Limb (tissue), 2 donors: Measurements from ENCODE around the gene TUBA3C.

Source experiments
- DNase-seq, 2 donors: peaks; one replicate each; pipeline ENCODE4 v3.0.0-alpha.2; 2016; ENCODE audit errors: extremely low spot score in 2 of 2

The TUBA3C gene

DNA sequence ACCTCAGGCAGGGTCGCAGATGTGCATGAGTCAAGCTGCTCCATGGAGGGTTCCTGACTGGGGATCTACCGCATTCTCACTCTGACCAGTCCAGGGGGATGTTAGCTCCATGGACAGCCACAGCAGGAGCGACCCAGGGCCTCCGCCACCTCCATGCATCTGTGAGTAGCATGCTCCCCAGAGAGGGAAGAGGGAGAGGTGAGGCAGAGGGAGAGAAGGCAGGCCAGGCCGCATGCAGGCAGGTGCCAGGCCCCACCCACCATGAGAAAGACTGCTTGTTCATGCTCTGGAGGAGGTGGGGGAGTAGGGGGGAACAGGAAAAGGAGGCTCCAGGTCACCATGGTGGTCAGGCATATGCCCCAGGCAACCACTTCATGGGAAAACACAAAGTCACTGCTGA is 20.3 kb downstream of the TUBA3C start:
- no peak for DNase-seq

DNA sequence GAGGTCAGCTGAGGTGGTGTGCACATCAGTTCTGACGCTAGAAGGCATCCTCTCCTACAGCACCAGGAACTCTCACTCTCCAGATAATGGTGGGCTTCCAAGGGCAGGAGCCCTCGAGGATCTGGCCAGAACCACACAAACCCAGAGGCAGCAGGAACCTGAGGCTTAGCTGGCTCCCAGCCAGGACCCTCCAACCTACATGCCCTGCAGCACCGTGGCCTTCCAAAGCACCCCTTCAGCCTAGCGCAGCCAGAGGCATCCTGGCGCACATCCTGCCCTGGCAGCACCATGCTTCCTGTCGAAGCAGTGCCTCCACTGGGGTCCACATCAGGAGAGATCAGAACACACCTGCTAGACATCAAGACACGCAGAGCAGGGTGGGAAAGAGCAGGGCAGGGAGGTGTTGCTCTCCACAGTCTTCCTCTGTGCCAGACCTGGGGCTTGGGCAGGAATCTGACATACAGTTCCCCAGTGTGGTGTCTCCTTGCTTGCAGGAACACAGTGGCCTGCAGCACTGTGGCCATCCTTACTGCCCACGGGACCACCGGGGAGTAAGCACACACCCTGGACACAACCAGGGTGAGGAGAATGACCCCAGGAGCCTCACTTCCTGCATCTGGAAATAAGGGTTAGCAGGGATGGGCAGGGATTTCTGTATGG is 21.7 kb downstream of the TUBA3C start:
- DNase-seq, result no peak

DNA sequence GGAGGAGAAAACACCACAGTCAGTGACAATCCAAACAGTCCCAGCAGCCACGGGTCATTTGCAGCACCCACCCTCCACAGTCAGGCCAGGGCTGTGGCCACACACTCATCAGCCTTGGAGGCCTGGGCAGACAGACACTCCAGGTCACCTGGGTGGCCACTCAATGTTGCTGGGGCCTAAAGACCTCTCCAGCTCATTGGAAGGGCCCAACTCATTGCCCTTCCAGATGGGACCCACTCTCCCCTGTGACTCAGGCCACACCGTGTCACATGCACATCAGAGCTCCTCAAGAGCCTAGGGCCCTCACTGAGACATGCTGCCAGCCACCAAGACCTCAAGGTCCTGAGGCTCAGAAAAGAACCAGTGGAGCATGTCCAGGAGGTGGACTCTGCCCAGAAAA is 22.4 kb downstream of the TUBA3C start:
- no peak for DNase-seq

DNA sequence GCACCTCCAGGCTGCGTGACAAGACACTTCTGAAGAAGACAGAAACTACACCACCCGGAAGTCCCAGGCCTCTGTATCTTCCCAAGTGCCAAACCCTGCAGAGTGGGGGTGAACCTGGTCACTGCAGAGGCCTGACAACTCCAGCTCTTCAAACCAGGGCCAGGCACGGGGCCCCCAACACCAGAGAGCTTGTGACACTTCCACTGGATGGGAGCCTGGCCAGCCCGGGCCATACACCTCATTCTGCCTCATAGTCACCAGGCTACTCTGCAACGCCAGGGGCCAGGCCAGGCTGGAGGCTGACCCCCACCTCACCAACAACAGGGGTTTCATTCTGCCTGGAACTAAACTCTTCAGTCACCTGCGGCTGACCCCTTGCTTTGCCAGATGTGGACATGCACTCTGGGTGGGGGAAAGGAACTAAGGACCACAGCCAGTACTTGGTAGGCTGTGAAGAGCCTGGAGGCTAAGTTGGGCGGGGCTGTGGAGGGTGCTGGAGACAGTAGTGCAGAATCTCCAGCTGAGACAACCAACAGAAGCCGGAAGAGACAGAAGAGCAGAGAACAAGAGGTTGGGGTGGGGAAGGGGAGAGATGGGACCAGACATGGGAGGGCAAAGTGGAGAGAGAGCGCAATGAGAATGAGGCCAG is 23.0 kb downstream of the TUBA3C start:
- DNase-seq, result no peak

DNA sequence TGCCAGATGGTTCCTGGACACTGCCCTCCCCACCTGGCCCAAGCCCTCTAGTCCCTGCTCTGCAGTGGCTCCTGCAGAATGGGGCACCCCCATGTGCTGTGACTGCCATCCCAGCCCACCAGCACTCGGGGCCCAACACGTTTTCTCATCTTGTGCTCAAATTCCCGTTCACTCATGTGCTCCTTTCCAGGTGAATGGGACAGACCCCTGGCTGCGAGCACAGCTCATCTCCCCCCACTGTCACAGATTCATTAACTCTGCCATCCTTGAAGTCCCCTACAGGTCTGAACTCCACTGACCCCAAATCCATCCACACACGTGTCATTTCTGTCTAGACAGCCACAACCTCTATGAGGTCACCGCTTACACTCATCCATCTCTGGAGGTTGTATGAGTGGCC is 23.6 kb downstream of the TUBA3C start:
- DNase-seq, result no peak

DNA sequence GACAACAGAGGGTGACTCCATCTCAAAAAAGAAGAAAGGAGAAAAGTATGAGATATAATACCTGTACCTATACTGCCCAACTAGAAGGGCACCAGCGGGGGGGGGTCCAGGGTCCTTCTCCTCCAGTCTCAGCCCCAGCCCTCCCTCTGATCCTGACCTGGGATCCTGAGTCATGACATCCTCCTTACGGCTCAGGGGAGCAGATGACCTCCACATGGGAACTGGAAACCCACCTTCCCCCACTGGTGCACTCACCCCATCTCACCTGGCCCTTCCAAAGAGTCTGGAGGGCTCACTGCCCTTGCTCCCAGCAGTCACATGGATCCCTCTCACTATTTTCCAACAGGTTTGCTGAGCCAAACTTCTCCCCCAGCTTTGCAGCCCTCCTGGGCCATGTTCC is 24.2 kb downstream of the TUBA3C start:
- no peak for DNase-seq

DNA sequence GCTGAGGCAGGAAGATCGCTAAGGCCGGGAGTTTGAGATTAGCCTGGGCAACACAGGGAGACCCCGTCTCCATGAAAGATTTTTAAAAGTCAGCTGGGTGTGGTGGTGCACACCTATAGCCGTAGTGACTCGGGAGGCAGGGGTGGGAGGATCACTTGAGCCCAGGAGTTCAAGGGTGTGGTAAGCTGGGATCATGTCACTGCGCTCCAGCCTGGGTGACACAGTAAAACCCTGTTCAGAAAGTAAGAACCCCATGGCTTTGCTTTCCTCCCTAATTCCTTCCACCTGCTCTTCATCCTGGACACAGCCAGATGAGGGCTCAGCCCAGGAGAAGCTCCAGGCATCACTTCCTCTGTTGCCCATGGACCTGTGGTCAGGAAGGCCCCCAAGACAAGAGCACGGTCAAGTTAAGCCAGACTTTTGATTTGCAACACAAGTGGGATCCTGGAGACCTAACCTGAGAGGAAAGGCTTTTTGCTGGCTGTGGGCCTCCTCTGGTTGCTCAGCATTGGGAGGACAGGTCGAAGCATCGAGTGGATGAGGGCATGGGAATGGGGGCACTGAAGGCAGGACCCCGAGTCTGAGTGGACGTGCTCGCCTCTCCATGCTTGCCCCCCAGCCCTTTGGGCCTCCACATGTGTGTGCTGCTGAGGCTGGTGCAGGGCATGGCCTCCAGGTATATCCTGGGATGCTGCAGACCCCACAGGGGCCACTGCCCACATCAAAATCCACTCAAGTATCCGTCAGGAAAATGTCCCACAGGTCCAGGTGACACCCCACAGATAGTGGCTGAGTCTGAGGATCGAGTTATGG is 25.4 kb downstream of the TUBA3C start:
- DNase-seq, result no peak

DNA sequence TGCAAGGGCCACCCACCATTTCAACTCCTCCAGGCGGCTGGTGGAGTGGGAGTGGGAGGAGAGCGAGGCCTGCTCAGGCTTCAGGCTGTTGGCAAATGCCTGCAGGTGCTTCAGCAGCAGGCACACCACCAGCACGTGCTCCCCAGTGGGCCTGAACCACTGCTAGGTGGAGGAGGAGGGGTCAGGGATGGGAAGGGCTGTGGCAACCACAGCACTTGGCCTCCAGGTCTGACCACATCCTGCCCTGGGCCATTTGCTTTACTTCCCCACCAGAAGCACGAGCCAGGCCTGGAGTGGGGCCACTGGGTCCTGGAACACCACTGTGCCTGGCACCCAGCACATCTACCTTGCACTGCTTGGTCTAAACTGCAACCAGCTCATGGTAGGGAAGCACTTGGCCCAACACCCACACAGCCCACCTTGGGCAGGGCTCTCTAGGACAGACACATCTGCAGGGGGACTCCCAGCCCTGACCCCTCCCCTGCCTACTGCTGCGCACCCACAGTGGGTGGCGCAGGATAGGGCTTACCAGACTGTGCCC is 26.2 kb downstream of the TUBA3C start:
- DNase-seq, result no peak

DNA sequence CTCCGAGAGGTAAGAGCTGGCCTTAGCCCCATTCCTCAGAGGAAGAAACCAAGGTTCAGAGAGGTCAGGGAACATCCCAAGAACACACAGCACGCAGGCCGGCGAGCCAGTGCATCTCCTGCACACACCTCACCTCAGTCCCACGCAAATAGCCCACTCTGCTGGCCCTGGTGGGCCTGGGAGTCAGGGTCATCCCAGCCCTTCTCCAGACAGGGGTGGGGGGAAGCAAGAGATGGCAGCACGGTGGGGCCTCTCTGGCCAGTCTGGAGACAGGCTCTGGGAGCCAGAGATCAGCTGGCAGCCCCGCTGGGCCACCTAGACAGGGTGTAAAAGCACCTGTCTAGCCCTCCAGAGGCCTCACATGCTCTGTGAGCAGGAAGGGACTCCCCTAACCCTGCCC is 26.8 kb downstream of the TUBA3C start:
- DNase-seq, result no peak

DNA sequence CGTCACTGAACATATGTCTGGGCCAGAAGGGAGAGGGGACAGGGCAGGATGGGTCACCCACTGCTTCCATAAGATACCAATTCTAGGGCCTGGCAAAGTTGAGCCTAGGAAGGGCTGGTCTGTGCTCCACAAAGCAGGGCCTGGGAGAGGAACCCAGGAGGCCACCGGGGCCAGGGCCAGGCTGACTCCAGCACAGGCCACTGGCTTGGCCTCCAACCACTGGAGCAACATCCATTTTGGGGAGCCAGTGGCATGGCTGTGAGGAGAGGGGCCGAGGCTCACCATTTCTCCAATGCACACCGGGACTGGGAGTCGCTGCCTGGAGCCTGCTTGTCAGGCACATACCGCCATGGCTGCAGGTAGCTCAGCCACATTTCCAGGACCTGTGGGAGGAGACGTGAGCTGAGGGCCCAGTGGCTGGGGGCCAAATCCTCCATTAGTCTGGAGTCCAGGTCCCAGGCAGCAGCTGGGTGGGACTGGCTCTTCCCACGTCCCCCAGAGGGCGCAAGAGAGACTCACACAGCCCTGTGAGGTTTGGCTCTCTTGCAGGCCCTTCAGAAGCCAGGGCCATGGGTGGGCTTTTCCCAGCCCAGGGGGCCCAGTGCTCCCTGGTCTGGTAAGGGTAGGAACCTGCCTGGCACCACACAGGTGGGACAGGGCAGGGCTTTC is 27.7 kb downstream of the TUBA3C start:
- no peak for DNase-seq

DNA sequence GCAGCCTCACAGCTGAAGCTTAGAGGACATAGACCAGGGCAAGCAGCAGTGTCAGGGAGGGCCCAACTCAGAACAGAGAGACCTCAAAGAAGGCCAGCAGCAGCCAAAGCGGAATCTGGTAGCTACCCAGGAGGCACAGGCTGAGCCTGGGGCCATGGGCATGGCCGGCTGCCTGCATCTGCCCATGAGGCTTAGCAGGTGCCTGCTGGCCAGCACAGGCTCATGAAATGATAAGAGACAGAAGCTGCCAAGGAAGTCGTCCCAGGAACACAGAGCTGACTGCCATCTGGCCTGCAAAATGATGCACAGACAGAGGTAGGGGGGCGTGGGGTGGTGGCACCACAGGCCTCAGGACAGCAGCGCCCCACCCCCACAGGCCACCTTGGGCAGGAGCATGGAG is 29.2 kb downstream of the TUBA3C start:
- DNase-seq, result no peak

DNA sequence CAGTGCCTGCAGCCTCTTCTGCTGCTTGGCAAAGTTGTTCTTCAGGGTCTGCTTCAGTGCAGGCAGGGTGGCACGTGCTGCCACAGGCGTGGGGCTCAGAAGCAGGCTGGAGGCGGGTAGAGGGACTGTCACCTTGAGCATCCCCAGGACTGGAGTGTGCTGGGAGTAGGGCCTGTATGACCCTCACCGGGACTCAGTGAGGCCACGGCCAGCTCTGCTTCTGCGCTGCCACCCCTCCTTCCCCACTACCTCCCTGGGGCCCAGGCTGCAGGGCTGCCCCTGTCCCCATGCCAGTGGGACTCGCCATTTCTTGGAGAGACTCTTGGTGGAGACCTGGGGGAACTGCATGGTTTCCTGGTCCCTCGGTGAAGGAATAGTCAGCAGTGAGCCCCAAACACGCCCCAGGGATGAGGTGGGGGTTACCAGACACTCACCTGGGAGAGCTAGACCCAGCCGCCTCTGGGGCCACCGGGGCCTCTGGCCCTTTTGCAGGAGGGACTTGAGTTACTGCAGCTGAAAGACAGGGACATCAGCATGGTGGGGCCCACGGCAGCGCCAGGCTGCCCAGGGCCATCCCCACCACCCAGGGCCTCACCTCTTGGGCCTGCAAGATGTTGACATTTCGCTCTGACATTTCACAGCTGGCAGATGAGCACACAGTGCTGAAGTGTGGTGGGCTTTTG is 29.9 kb downstream of the TUBA3C start:
- DNase-seq, result no peak

DNA sequence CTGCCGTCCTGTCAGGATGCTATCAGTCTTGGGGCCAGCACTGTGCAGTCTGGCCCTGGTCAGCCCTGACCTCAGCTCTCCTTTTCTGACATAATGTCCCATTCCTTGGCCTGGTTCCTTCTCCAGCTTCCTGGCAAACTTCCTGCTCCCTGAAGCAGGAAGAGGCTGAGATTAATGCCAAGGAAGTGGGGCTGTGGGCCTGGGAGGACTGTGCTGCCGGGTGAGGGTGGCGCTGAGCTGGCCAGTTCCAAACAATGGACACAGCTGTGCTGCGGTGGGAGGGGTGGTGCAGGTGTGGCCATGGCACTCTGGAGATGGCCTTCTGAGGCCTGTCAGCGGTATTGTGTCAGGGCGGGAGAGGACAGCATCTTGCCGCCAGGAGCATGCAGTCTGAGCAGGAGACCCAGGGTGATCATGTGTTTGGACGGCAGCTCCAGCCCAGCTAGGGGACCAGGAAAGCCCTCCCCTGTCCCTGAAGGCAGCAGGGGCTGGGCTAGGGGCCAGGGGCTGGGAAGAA is 30.9 kb downstream of the TUBA3C start:
- DNase-seq, result no peak

DNA sequence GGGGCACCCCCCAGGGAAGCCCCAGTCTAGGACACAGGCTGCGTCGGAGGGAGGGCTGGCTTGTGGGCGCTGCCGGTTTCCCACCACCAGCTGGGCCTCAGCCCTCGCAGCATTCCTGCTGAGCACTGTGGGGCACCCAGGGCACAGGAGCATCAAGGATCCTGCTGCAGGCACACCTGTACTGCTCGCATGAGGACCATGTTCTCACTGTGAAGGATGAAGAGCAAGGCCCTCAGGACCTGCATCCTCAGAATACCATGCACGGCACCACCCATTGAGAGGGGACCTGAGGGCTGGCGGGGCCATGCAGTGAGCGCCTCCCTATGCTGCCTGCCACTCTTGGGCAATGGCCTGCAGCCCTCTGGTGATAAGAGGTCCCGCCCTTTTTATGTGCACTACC is 31.4 kb downstream of the TUBA3C start:
- no peak for DNase-seq

DNA sequence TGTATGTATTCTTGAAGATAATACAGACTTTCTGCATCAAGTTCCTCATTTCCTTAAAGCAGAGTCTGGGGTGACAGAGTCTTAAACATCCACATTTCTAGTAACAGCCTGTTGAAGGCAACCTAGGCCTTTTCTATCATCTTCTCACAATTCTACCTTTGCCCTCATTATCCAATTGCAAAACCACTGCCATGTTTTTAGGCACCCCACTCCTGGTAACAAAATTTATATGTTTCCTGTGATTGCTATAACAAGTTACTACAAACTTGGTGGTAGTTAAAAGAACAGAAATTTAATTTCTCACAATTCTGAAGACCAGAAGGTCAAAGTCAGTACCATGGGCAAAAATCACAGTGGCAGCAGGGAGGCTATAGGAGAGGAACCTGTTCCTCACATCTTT is 33.1 kb downstream of the TUBA3C start:
- no peak for DNase-seq
